IMR-90 (cell line): ENCODE measurements around the gene ANO9. TPM values are rescaled to one million over a fixed set of nuclear protein-coding genes. Genes with fewer than 3 reads are reported as not detected.
A peak's percentile ranks its signal among the peaks of the same experiment; 100 is the strongest.

Source experiments
- ATAC-seq: fragments of 200-7000 bp; cut with Tn5 transposase; 2 replicates; pipeline ENCODE4 v1.9.1; 2020; ENCODE audit warnings: low read depth, mild to moderate bottlenecking, moderate library complexity
- BruUV-seq: library from RNA; stranded (reverse); fragments of 400-500 nt; replicated peaks from 2 replicates; lab custom pipeline; 2021; lab: Mats Ljungman, UMichigan
- CTCF ChIA-PET: fragments of 300-600 bp; formaldehyde crosslinking; extraction: SDS; loops from one replicate; lab custom pipeline; 2021; ENCODE audit warnings: antibody characterized with exemption; lab: Yijun Ruan, JAX
- POLR2A ChIA-PET: fragments of 300-600 bp; sonication (Branson Sonifier 250); formaldehyde crosslinking; loops from one replicate; lab custom pipeline; 2022; ENCODE audit warnings: antibody characterized with exemption; ENCODE audit not compliant: unreplicated experiment; lab: Charles Lee
- DNase-seq: peaks from one replicate; pipeline ENCODE4 v3.0.0; 2013
- H2AFZ ChIP-seq: replicated peaks from 2 replicates; pipeline ENCODE3; 2013; ENCODE audit warnings: low read length, mild to moderate bottlenecking; ENCODE audit not compliant: poor library complexity
- H2AK5ac ChIP-seq: 2 replicates; pipeline ENCODE4 v1.6.1; 2013; ENCODE audit warnings: low read depth, low read length, inconsistent platforms
- H2AK9ac ChIP-seq: replicated peaks from 2 replicates; pipeline ENCODE3; 2013; ENCODE audit warnings: mild to moderate bottlenecking, low read depth, low read length, moderate library complexity; ENCODE audit not compliant: poor library complexity
- H2BK120ac ChIP-seq: 2 replicates; pipeline ENCODE4 v1.6.1; 2013; ENCODE audit warnings: low read depth, low read length, inconsistent platforms
- H2BK15ac ChIP-seq: 3 replicates; pipeline ENCODE4 v1.6.1; 2013; ENCODE audit warnings: low read depth, low read length, inconsistent platforms
- H2BK20ac ChIP-seq: 2 replicates; pipeline ENCODE4 v1.6.1; 2013; ENCODE audit warnings: low read depth, mild to moderate bottlenecking, inconsistent platforms, low read length, moderate library complexity
- H2BK5ac ChIP-seq: 2 replicates; pipeline ENCODE4 v1.6.1; 2013; ENCODE audit warnings: mild to moderate bottlenecking, low read depth, low read length, inconsistent platforms; ENCODE audit not compliant: poor library complexity, severe bottlenecking
- H3K14ac ChIP-seq: replicated peaks from 2 replicates; pipeline ENCODE4 v1.6.1; 2013; ENCODE audit warnings: low read depth, low read length, inconsistent platforms
- H3K18ac ChIP-seq: 2 replicates; pipeline ENCODE4 v1.6.1; 2013; ENCODE audit warnings: low read depth, low read length, control low read depth
- H3K23ac ChIP-seq: 2 replicates; pipeline ENCODE4 v1.6.1; 2013; ENCODE audit warnings: low read depth, low read length, inconsistent platforms
- H3K27ac ChIP-seq: 2 replicates; pipeline ENCODE4 v1.5.1; 2013; ENCODE audit warnings: mild to moderate bottlenecking, control low read depth, low read length; ENCODE audit not compliant: insufficient read depth
- H3K27me3 ChIP-seq: 2 replicates; pipeline ENCODE4 v1.6.1; 2013; ENCODE audit warnings: low read length; ENCODE audit not compliant: control insufficient read depth, insufficient read depth
- H3K36me3 ChIP-seq: 2 replicates; pipeline ENCODE4 v1.6.1; 2013; ENCODE audit warnings: low read length, mixed read lengths; ENCODE audit not compliant: control insufficient read depth, insufficient read depth
- H3K4ac ChIP-seq: 2 replicates; pipeline ENCODE4 v1.6.1; 2013; ENCODE audit warnings: low read depth, low read length, inconsistent platforms
- H3K4me1 ChIP-seq: 2 replicates; pipeline ENCODE4 v1.6.1; 2013; ENCODE audit warnings: low read length, mixed read lengths; ENCODE audit not compliant: control insufficient read depth, insufficient read depth
- H3K4me2 ChIP-seq: 2 replicates; pipeline ENCODE4 v1.6.1; 2013; ENCODE audit warnings: low read depth, mild to moderate bottlenecking, control low read depth, low read length, moderate library complexity
- H3K4me3 ChIP-seq: 2 replicates; pipeline ENCODE4 v1.5.1; 2013; ENCODE audit warnings: low read depth, mild to moderate bottlenecking, control low read depth, low read length, moderate library complexity; ENCODE audit not compliant: insufficient read depth
- H3K56ac ChIP-seq: 2 replicates; pipeline ENCODE4 v1.6.1; 2013; ENCODE audit warnings: low read length, inconsistent platforms; ENCODE audit not compliant: insufficient read depth; ENCODE audit errors: extremely low read depth
- H3K79me1 ChIP-seq, 2 experiments: 2 replicates each; pipeline ENCODE4 v1.6.1; 2013; ENCODE audit warnings: low read length in 2 of 2, inconsistent platforms in 1 of 2, low read depth in 1 of 2
- H3K9ac ChIP-seq: 2 replicates; pipeline ENCODE4 v1.6.1; 2013; ENCODE audit warnings: low read depth, low read length, control low read depth
- H3K9me1 ChIP-seq: 2 replicates; pipeline ENCODE4 v1.6.1; 2013; ENCODE audit warnings: low read length, inconsistent platforms; ENCODE audit not compliant: insufficient read depth
- H3K9me3 ChIP-seq: 2 replicates; pipeline ENCODE4 v1.6.1; 2013; ENCODE audit warnings: low read length; ENCODE audit not compliant: control insufficient read depth, insufficient read depth
- H4K20me1 ChIP-seq: 2 replicates; pipeline ENCODE4 v1.6.1; 2013; ENCODE audit warnings: low read length, inconsistent platforms; ENCODE audit not compliant: insufficient read depth
- H4K5ac ChIP-seq: 2 replicates; pipeline ENCODE4 v1.6.1; 2013; ENCODE audit warnings: mild to moderate bottlenecking, low read depth, low read length, control low read depth
- H4K8ac ChIP-seq, 2 experiments: 2 replicates each; pipeline ENCODE4 v1.6.1; 2013; ENCODE audit warnings: low read depth in 2 of 2, low read length in 2 of 2, control low read depth in 1 of 2, inconsistent platforms in 1 of 2
- H4K91ac ChIP-seq: 2 replicates; pipeline ENCODE4 v1.6.1; 2013; ENCODE audit warnings: low read depth, low read length, inconsistent platforms; ENCODE audit not compliant: insufficient read depth
- BHLHE40 ChIP-seq: fragments of 150-350 bp; IDR thresholded peaks from 2 replicates; pipeline ENCODE4 v1.6.1; 2016; ENCODE audit warnings: mild to moderate bottlenecking, low read depth, low read length
- CEBPB ChIP-seq: IDR thresholded peaks from 2 replicates; pipeline ENCODE4 v1.6.1; 2012; ENCODE audit warnings: low read depth, low read length, improper control_type of control experiment
- CHD1 ChIP-seq: IDR thresholded peaks from 2 replicates; pipeline ENCODE4 v1.6.1; 2012; ENCODE audit warnings: low read depth, low read length, improper control_type of control experiment
- FOS ChIP-seq: fragments of 150-350 bp; IDR thresholded peaks from 2 replicates; pipeline ENCODE4 v1.6.1; 2016; ENCODE audit warnings: low read depth, low read length
- MAFK ChIP-seq: IDR thresholded peaks from 2 replicates; pipeline ENCODE4 v1.6.1; 2012; ENCODE audit warnings: low read depth, low read length, improper control_type of control experiment
- MAZ ChIP-seq: IDR thresholded peaks from 2 replicates; pipeline ENCODE4 v1.6.1; 2012; ENCODE audit warnings: low read depth, mild to moderate bottlenecking, low read length, improper control_type of control experiment, moderate library complexity, borderline replicate concordance
- MXI1 ChIP-seq: IDR thresholded peaks from 2 replicates; pipeline ENCODE4 v1.6.1; 2012; ENCODE audit warnings: low read depth, mild to moderate bottlenecking, low read length, moderate library complexity, borderline replicate concordance
- NFE2L2 ChIP-seq: fragments of 150-350 bp; IDR thresholded peaks from 2 replicates; pipeline ENCODE4 v1.6.1; 2016; ENCODE audit warnings: low read depth, mild to moderate bottlenecking, low read length
- POLR2A ChIP-seq: IDR thresholded peaks from 2 replicates; pipeline ENCODE4 v1.6.1; 2012; ENCODE audit warnings: mild to moderate bottlenecking, low read depth, low read length
- RAD21 ChIP-seq: IDR thresholded peaks from 2 replicates; pipeline ENCODE4 v1.6.1; 2012; ENCODE audit warnings: low read length, improper control_type of control experiment
- RCOR1 ChIP-seq: IDR thresholded peaks from 2 replicates; pipeline ENCODE4 v1.6.1; 2012; ENCODE audit warnings: mild to moderate bottlenecking, low read length, improper control_type of control experiment; ENCODE audit not compliant: insufficient replicate concordance
- SMC3 ChIP-seq: fragments of 150-350 bp; IDR thresholded peaks from 2 replicates; pipeline ENCODE4 v1.6.1; 2016; ENCODE audit warnings: low read depth, mild to moderate bottlenecking, antibody characterized with exemption, low read length, moderate library complexity
- WGBS, 2 experiments: methylation state at CpG; one replicate each; pipeline versions ENCODE4 v1.1.5 to v1.1.7; 2013; ENCODE audit warnings: missing lambda C conversion rate in 2 of 2; ENCODE audit not compliant: insufficient read length in 1 of 2; ENCODE audit errors: extremely low coverage in 2 of 2; 5-methylcytosine and 5-hydroxymethylcytosine counted together
- dilution Hi-C: fragments of 300-500 bp; cut with HindIII; formaldehyde crosslinking; loops from one replicate; pipeline ENCODE4 v1.14.3; 2018; ENCODE audit warnings: low sequenced_read_pairs; ENCODE audit not compliant: unreplicated experiment
- in situ Hi-C: fragments of 300-500 bp; cut with MboI; formaldehyde crosslinking; loops from 3 replicates; pipeline ENCODE4 v1.14.3; 2019; ENCODE audit warnings: low sequenced_read_pairs, inconsistent platforms, mixed read lengths
- intact Hi-C: fragments of 100-400 bp; cut with micrococcal nuclease; formaldehyde crosslinking; loops from 2 replicates; pipeline ENCODE4 v1.10.0; 2022
- polyA plus RNA-seq, 3 experiments: library from polyadenylated mRNA; depleted of rRNA; stranded (reverse); fragments of >200 nt; gene quantifications; 2 replicates each; pipeline ENCODE4 v1.2.3, GENCODE V29; 2012; ENCODE audit warnings: low replicate concordance in 1 of 3
- total RNA-seq: library from RNA; depleted of rRNA; stranded (reverse); fragments of >200 nt; gene quantifications from 2 replicates; pipeline ENCODE4 v1.2.3, GENCODE V29; 2012
- TF ChIP-seq, protein P1 (sequence below): conservative IDR thresholded peaks from 2 replicates; pipeline ENCODE4 v1.5.1; 2012; ENCODE audit warnings: mild to moderate bottlenecking, low read depth, low read length, improper control_type of control experiment

Gene ANO9
- total and polyA plus RNA-seq, 2 of the 4 experiments (the other 2 are of a cell fraction), result not detected

DNA sequence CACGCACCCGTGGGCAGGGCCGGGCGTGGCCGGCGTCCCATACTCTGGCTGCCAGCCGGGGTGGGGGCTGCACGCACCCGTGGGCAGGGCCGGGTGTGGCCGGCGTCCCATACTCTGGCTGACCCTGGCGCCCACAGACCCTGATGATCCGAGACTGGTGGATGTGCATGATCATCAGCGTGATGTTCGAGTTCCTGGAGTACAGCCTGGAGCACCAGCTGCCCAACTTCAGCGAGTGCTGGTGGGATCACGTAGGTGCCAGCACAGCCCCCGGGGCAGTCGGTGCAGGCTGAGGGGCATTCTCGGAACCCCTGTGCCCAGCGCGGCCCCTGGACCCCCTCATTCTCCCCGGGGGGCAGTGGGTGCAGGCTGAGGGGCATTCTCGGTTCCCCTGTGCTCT, 46.3 kb upstream of the ANO9 start:
- H3K27ac ChIP-seq, result no peak overlapping the region
- H2AK5ac ChIP-seq, result no peak overlapping the region
- no peak for ATAC-seq
- peaks cover 12 to 27% of the 10 kb centered on the region in 2 experiments; a peak in 3 of 4 replicates for H3K79me1 ChIP-seq
- no peak overlapping the region for H4K8ac ChIP-seq
- no peak overlapping the region for H3K9ac ChIP-seq
- in situ Hi-C loops, result no loop called here
- intact Hi-C loops, result no loop called here
- WGBS, 2 experiments, result 95% methylated on average over 18 of the region's 25 CpGs; no CpG with 5 or more reads in 1 of the 2 experiments
- DNase-seq, result no peak
- H3K4me3 ChIP-seq, result no peak overlapping the region
- no peak overlapping the region for H2AFZ ChIP-seq
- no peak overlapping the region for H3K4me2 ChIP-seq
- H2BK15ac ChIP-seq, result no peak overlapping the region
- no peaks in the 10 kb centered on the region for H3K9me3 ChIP-seq
- no peak overlapping the region for H4K5ac ChIP-seq
- ChIA-PET CTCF (no interaction called here), POLR2A (no interaction called here)
- H2BK120ac ChIP-seq, result no peak overlapping the region
- H3K36me3 ChIP-seq, result peaks cover 18% of the 10 kb centered on the region
- H4K20me1 ChIP-seq, result peaks cover 4% of the 10 kb centered on the region; the same call in 1 of the 2 replicates
- no peak overlapping the region for H2BK20ac ChIP-seq
- no peak overlapping the region for H4K91ac ChIP-seq
- H3K27me3 ChIP-seq, result no peaks in the 10 kb centered on the region
- H3K23ac ChIP-seq, result no peak overlapping the region
- no peaks in the 10 kb centered on the region for H3K9me1 ChIP-seq
- no peaks in the 10 kb centered on the region for H3K4me1 ChIP-seq
- no peak for TF ChIP-seq MAFK
- TF ChIP-seq RAD21, result no peak
- TF ChIP-seq NFE2L2, result no peak
- no peak for TF ChIP-seq SMC3
- TF ChIP-seq MXI1, result no peak
- no peak for TF ChIP-seq FOS
- TF ChIP-seq RCOR1, result no peak
- TF ChIP-seq MAZ, result no peak
- TF ChIP-seq, protein P1, sequence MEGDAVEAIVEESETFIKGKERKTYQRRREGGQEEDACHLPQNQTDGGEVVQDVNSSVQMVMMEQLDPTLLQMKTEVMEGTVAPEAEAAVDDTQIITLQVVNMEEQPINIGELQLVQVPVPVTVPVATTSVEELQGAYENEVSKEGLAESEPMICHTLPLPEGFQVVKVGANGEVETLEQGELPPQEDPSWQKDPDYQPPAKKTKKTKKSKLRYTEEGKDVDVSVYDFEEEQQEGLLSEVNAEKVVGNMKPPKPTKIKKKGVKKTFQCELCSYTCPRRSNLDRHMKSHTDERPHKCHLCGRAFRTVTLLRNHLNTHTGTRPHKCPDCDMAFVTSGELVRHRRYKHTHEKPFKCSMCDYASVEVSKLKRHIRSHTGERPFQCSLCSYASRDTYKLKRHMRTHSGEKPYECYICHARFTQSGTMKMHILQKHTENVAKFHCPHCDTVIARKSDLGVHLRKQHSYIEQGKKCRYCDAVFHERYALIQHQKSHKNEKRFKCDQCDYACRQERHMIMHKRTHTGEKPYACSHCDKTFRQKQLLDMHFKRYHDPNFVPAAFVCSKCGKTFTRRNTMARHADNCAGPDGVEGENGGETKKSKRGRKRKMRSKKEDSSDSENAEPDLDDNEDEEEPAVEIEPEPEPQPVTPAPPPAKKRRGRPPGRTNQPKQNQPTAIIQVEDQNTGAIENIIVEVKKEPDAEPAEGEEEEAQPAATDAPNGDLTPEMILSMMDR, result no peak
- TF ChIP-seq CEBPB, result no peak
- no peak for TF ChIP-seq CHD1
- TF ChIP-seq BHLHE40, result no peak
- TF ChIP-seq POLR2A, result no peak
- H3K18ac ChIP-seq, result no peak overlapping the region
- dilution Hi-C loops, result no loop called here
- BruUV-seq, result no TSS peak
- no peak overlapping the region for H2BK5ac ChIP-seq
- H3K56ac ChIP-seq, result no peak overlapping the region
- H3K4ac ChIP-seq, result no peak overlapping the region
- H2AK9ac ChIP-seq, result peak overlapping the region; percentile 65
- H3K14ac ChIP-seq, result no peak overlapping the region
